GM21786 (cell line): ENCODE measurements around the gene KCNK15.

Experiments
- ATAC-seq: cut with Tn5 transposase; IDR thresholded peaks from one replicate; pipeline ENCODE4 v1.9.1; 2021; ENCODE audit not compliant: unreplicated experiment

Gene KCNK15

GRCh38 chr20:44715499-44716308 is 30.0 kb upstream of the KCNK15 start:
- ATAC-seq, result no peak

GRCh38 chr20:44716309-44717106 is 29.2 kb upstream of the KCNK15 start:
- ATAC-seq, result no peak

- no peak for ATAC-seq
Measured at GRCh38 chr20:44717986-44718385, 27.7 kb upstream of the KCNK15 start.

DNA sequence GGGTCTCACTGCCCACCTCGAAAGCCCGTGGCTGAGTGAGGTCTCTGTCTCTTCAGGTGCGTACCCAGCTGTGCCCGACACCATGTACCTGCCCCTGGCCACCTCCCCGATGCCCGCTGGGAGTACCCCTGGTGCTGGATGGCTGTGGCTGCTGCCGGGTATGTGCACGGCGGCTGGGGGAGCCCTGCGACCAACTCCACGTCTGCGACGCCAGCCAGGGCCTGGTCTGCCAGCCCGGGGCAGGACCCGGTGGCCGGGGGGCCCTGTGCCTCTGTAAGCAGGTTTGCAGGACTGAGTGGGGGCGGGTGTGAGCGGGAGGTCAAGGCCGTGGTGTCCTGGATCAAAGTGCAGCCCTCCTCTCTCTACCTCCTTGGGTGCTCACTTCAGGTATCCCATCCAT is 25.8 kb upstream of the KCNK15 start:
- ATAC-seq, result no peak

GRCh38 chr20:44720621-44720996 is 25.1 kb upstream of the KCNK15 start:
- ATAC-seq, result no peak

- ATAC-seq, result no peak
Measured at GRCh38 chr20:44720997-44721784, 24.5 kb upstream of the KCNK15 start.

- ATAC-seq, result no peak
Measured at GRCh38 chr20:44721785-44722054, 23.9 kb upstream of the KCNK15 start.

DNA sequence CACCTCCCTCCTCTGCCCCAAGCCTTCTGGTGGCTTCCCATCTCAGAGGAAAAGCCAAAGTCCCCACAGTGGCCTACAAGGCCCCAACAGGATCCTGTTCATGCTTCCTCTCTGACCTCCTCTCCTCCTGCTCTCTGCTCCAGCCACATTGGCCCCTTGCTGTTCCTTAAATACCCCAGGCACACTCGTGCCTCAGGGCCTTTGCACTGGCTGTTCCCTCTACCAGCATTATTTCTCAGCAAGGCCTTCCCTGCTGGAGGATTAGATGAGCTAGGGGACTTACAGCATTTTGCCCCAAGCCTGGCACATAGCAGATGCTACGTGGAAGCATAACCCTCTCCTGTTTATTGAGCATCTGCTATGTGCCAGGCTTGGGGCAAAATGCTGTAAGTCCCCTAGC is 22.7 kb upstream of the KCNK15 start:
- no peak for ATAC-seq

DNA sequence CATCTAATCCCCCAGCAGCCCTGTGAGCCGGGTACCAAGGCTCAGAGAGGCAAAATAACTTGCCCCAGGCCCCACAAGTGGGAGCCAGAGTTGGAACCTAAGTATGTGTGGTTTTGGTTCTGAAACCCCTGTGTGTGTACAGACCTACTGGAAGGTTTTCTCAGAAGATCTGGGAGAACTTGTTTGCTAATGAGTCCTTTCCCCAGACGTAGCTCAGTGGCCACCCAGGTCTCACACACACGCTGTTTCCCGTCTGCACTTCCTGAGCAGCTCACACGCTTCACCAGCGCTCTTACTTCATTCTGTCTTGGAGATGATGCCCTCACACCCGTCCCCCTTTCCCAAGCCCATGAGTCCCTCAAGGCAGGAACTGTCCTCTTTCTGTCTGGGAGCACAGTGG is 22.3 kb upstream of the KCNK15 start:
- no peak for ATAC-seq

DNA sequence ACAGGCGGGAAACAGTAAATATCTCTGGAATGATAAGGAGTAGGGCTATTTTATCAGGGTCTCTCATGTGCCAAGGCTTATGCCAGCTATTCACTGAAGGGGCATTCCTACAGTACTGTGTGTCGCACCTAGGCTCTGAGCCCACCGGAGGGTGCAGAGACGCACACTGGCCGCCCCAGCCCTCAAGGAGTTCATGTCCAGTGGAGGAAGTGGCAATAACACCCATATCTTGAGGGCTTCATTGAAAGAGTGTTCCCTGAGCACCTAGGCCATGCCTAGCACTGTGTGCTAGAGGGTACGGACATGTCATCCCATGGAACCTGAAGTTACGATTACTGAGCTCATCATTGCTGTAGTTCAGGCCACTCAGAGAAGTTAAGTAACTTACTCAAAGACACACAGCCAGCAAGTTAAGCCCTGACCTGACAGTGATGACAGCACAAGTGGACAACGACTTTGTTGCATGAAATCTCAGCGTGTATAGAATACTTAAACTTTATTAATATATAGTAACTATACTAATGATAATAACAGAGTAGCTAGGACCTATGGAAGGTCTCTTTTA is 21.8 kb upstream of the KCNK15 start:
- no peak for ATAC-seq

GRCh38 chr20:44724423-44725091 is 21.1 kb upstream of the KCNK15 start:
- ATAC-seq, result no peak

DNA sequence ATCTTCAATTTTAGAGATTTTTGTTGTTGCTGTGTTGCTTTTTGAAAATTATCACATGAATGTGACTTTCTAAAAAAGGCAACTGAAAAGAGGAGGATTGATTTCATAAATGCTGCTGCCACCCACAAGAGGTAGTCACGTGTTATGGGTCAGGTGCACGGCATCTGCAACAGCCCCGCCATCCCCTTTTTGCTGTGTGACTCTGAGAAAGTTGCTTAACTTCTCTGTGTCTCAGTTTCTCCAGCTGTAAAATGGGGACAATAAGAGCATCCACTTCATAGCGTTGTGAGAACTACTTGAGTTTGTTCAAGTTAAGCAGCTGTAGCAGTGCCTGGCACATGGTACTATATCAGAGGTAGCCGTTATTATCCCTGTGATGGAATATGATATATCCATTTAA is 19.8 kb upstream of the KCNK15 start:
- no peak for ATAC-seq

DNA sequence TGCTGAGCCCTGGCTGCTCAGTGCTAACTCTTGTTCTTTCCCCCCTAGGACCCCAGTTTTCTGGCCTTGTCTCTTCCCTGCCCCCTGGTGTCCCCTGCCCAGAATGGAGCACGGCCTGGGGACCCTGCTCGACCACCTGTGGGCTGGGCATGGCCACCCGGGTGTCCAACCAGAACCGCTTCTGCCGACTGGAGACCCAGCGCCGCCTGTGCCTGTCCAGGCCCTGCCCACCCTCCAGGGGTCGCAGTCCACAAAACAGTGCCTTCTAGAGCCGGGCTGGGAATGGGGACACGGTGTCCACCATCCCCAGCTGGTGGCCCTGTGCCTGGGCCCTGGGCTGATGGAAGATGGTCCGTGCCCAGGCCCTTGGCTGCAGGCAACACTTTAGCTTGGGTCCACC is 18.6 kb upstream of the KCNK15 start:
- ATAC-seq, result no peak

DNA sequence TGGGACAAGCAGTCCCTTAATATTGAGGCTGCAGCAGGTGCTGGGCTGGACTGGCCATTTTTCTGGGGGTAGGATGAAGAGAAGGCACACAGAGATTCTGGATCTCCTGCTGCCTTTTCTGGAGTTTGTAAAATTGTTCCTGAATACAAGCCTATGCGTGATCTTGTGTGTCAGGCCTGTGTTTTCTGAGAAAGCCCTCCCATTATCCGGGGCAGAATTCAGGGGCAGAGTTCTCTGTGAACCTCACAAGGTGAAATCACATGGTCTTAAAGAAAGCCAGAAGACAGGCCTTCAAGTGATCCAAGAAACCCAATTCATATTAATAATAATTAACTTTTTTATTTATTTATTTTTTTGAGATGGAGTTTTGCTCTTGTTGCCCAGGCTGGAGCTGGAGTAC is 18.0 kb upstream of the KCNK15 start:
- no peak for ATAC-seq

DNA sequence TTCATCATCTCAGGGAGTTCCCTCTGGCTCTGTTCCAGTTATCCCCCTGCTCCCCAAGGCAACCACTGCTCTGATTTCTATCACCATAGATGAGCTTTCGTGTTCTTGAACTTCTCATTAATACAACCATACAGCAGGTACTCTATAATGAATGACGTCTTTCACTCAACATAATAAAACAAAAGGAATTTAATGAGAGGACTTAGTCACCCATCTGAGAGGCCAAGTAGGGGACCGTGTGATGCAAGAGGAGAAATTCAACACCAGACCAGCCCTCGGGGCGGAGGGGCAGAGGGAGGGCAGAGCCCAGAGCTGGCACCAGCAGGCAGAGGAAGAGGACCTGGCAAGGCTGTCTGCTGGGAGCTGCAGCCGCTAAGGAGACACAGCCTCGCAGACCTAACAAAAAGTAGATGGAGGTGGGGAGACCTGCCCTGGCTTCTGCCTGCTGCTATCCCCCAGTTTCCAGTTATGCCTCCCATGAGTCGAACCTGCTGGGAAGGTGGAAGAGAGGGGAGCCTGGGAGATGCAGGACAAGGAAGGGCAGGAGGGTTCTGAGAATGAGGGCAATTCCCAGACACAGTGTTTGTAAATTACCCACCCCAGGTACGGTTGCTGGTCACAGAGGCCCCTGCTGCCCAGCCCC is 16.7 kb upstream of the KCNK15 start:
- no peak for ATAC-seq

DNA sequence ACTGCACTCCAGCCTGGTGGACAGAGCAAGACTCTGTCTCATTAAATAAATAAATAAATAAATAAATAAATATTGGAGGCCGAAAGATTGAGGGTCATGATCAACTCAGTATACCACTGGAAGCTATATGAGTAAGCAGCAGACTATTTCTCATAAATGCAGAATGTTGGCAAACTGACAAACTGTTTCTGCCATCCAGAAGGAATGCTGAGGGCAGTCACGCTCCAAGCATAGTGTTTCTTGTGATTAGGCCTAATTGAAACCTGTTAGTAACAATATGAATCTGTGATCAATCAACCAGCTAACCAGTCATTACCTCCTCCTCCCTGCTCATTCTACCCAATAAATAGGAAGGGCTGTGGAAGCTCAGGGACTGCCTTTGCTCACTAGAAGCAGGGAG is 15.2 kb upstream of the KCNK15 start:
- ATAC-seq, result no peak

- ATAC-seq, result no peak
Measured at GRCh38 chr20:44731657-44732056, 14.0 kb upstream of the KCNK15 start.

- ATAC-seq, result no peak
Measured at GRCh38 chr20:44732327-44732726, 13.3 kb upstream of the KCNK15 start.

DNA sequence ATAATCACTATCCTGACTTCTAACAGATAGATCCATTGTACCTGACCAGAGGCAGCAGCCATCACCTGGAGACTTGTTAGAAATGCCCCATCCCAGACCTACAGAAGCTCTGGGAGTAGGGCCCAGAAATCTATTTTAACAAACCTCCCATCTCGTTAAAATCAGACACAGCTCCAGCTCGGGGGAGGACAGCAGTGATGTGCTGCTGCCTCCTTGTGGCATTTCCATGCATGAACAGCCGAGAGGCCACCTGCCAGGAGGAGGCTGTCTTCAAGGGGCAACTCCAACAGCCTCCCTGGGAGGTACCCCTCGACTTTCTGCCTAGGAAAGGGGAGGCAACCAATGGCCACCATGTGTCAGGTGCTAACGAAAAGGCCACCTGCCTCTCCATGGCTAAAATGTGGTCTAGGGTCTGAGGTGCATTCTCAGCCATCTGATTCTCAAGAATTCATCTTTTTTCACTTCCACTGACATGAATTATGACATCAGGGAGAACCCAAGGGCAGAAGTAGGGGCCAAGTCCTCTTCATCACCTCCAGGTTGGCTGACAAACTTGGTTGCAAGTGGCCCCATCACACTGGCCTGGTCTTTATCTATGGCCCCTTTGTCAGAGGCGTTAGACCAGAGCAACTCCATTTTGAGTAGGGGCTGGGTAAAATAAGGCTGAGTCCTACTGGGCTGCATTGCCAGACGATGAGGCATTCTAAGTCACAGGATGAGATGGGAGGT is 12.2 kb upstream of the KCNK15 start:
- no peak for ATAC-seq

DNA sequence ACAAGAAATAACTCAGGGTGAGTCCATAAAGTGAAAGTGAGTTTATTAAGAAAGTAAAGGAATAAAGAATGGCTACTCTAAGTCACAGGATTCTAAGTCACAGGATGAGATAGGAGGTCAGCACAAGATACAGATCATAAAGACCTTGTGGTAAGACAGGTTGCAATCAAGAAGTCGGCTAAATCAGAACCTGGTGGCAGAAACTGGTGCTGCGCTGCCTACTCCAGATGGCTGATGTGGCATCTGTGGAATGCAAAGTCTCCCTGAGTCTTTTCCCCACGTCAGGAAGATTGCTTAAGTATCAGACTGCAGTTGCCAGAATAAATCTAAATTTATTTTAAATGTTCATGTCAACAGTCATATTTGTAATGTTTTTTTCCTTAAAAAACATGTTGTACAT is 10.7 kb upstream of the KCNK15 start:
- no peak for ATAC-seq
